PC-3 (cell line): Measurements from ENCODE around the gene MS4A7. TPM values are rescaled to one million over a fixed set of nuclear protein-coding genes. Genes with fewer than 3 reads are reported as not detected.

Source experiments
- ATAC-seq: fragments of 200-7000 bp; cut with Tn5 transposase; 2 replicates; pipeline ENCODE4 v1.9.1; 2020; ENCODE audit warnings: mild to moderate bottlenecking, moderate library complexity
- BruUV-seq: library from RNA; stranded (reverse); fragments of 400-500 nt; replicated peaks from 2 replicates; lab custom pipeline; 2021; lab: Mats Ljungman, UMichigan
- CTCF ChIA-PET: fragments of 300-600 bp; sonication (Branson Sonifier 250); formaldehyde crosslinking; loops from one replicate; lab custom pipeline; 2022; ENCODE audit warnings: antibody characterized with exemption; lab: Charles Lee
- POLR2A ChIA-PET: fragments of 300-600 bp; sonication (Branson Sonifier 250); formaldehyde crosslinking; loops from one replicate; lab custom pipeline; 2022; ENCODE audit warnings: antibody characterized with exemption; ENCODE audit not compliant: unreplicated experiment; lab: Charles Lee
- DNase-seq: peaks from one replicate; pipeline ENCODE4 v3.0.0-alpha.2; 2015
- H2AFZ ChIP-seq: fragments of 300-600 bp; sonication (generic); 2 replicates; pipeline ENCODE4 v1.6.0; 2016; ENCODE audit warnings: antibody characterized with exemption, low read length
- H3F3A ChIP-seq: fragments of 300-600 bp; sonication (generic); one replicate; pipeline ENCODE4 v1.6.0; 2017; ENCODE audit warnings: antibody characterized with exemption, low read length, control low read depth, mild to moderate bottlenecking; ENCODE audit not compliant: unreplicated experiment
- H3K27ac ChIP-seq: fragments of 300-600 bp; sonication (generic); 2 replicates; pipeline ENCODE4 v1.5.1; 2016; ENCODE audit warnings: mild to moderate bottlenecking, low read length
- H3K27me3 ChIP-seq: fragments of 300-600 bp; sonication (generic); 2 replicates; pipeline ENCODE4 v1.6.1; 2016; ENCODE audit warnings: low read length, mixed read lengths
- H3K36me3 ChIP-seq: fragments of 300-600 bp; sonication (generic); 2 replicates; pipeline ENCODE4 v1.6.1; 2016; ENCODE audit warnings: low read depth, mixed run types, low read length, mixed read lengths
- H3K4me1 ChIP-seq: fragments of 300-600 bp; sonication (generic); 2 replicates; pipeline ENCODE4 v1.5.1; 2016; ENCODE audit warnings: low read length; ENCODE audit not compliant: insufficient read depth
- H3K4me2 ChIP-seq: fragments of 300-600 bp; sonication (generic); 2 replicates; pipeline ENCODE4 v1.6.0; 2016; ENCODE audit warnings: low read length
- H3K4me3 ChIP-seq: fragments of 300-600 bp; sonication (generic); 2 replicates; pipeline ENCODE4 v1.5.1; 2016; ENCODE audit warnings: mild to moderate bottlenecking, low read length, mixed read lengths
- H3K79me2 ChIP-seq: fragments of 300-600 bp; sonication (generic); 2 replicates; pipeline ENCODE4 v1.6.1; 2017; ENCODE audit warnings: low read length, mixed read lengths
- H3K9ac ChIP-seq: fragments of 300-600 bp; sonication (generic); 2 replicates; pipeline ENCODE4 v1.6.0; 2016; ENCODE audit warnings: mild to moderate bottlenecking, low read length
- H3K9me2 ChIP-seq: fragments of 300-600 bp; sonication (generic); replicated peaks from 2 replicates; pipeline ENCODE4 v1.6.1; 2016; ENCODE audit warnings: mixed run types, low read length, mixed read lengths
- H3K9me3 ChIP-seq: fragments of 300-600 bp; sonication (generic); 2 replicates; pipeline ENCODE4 v1.6.1; 2016; ENCODE audit warnings: low read length, mixed read lengths
- H4K20me1 ChIP-seq: fragments of 300-600 bp; sonication (generic); 2 replicates; pipeline ENCODE4 v1.6.1; 2016; ENCODE audit warnings: low read length, mixed read lengths
- CTCF ChIP-seq: fragments of 300-600 bp; sonication (generic); conservative IDR thresholded peaks from 2 replicates; pipeline ENCODE4 v1.5.1; 2017; ENCODE audit warnings: antibody characterized with exemption, low read depth, mild to moderate bottlenecking, low read length
- EZH2 ChIP-seq: fragments of 300-600 bp; sonication (generic); IDR thresholded peaks from one replicate; pipeline ENCODE4 v1.6.1; 2017; ENCODE audit warnings: antibody characterized with exemption, mild to moderate bottlenecking, low read length; ENCODE audit not compliant: unreplicated experiment
- EZH2phosphoT487 ChIP-seq: fragments of 300-600 bp; sonication (generic); IDR thresholded peaks from 2 replicates; pipeline ENCODE4 v1.6.1; 2018; ENCODE audit warnings: mild to moderate bottlenecking, antibody characterized with exemption, low read length, borderline replicate concordance
- intact Hi-C: fragments of 100-400 bp; cut with micrococcal nuclease; formaldehyde crosslinking; loops from 2 replicates; pipeline ENCODE4 v1.9.0; 2023
- total RNA-seq: library from RNA; depleted of rRNA; stranded (reverse); fragments of >200 nt; gene quantifications from 2 replicates; pipeline ENCODE4 v1.2.3, GENCODE V29; 2014

MS4A7 gene
- total RNA-seq, 1 experiment from 2014 or later = 2.1 TPM

GRCh38 chr11:60372767-60373166, 5.6 kb upstream of the MS4A7 start:
- no peaks in the 10 kb centered on the region for H4K20me1 ChIP-seq
- H3K4me2 ChIP-seq = no peak overlapping the region
- H3K27me3 ChIP-seq = no peaks in the 10 kb centered on the region
- peaks cover 56% of the 10 kb centered on the region for H3K4me1 ChIP-seq
- H3F3A ChIP-seq = peaks cover 11% of the 10 kb centered on the region
- H3K36me3 ChIP-seq = no peaks in the 10 kb centered on the region
- no TSS peak for BruUV-seq
- no peak for TF ChIP-seq EZH2
- no peak for TF ChIP-seq CTCF
- TF ChIP-seq EZH2phosphoT487 = no peak
- ChIA-PET POLR2A (no interaction called here), CTCF (no interaction called here)
- no peaks in the 10 kb centered on the region for H3K9me3 ChIP-seq
- H3K27ac ChIP-seq = no peak overlapping the region
- ATAC-seq (no peak), DNase-seq (no peak)
- H3K9ac ChIP-seq = no peak overlapping the region
- H3K4me3 ChIP-seq = no peak overlapping the region
- no peak overlapping the region for H2AFZ ChIP-seq
- intact Hi-C loops = no loop called here
- H3K79me2 ChIP-seq = no peaks in the 10 kb centered on the region
- no peaks in the 10 kb centered on the region for H3K9me2 ChIP-seq

GRCh38 chr11:60375316-60375715, 3.0 kb upstream of the MS4A7 start:
- H3K9me3 ChIP-seq = no peaks in the 10 kb centered on the region
- H3F3A ChIP-seq = peaks cover 9% of the 10 kb centered on the region
- H3K4me3 ChIP-seq = no peak overlapping the region
- DNase-seq = no peak
- ATAC-seq = no peak
- peak overlapping the region; percentile 90 for H3K27ac ChIP-seq
- H3K9ac ChIP-seq = no peak overlapping the region
- H3K36me3 ChIP-seq = no peaks in the 10 kb centered on the region
- no peaks in the 10 kb centered on the region for H3K79me2 ChIP-seq
- H3K9me2 ChIP-seq = no peaks in the 10 kb centered on the region
- TF ChIP-seq EZH2phosphoT487 (no peak), EZH2 (no peak), CTCF (no peak)
- H3K4me2 ChIP-seq = no peak overlapping the region
- no peaks in the 10 kb centered on the region for H3K27me3 ChIP-seq
- BruUV-seq = no TSS peak
- ChIA-PET CTCF (no interaction called here), POLR2A (no interaction called here)
- peaks cover 57% of the 10 kb centered on the region for H3K4me1 ChIP-seq
- no peaks in the 10 kb centered on the region for H4K20me1 ChIP-seq
- H2AFZ ChIP-seq = no peak overlapping the region
- intact Hi-C loops = no loop called here

- H3K4me2 ChIP-seq = peak overlapping the region; percentile 79
- H3K4me1 ChIP-seq = peaks cover 45% of the 10 kb centered on the region
- H3K27me3 ChIP-seq = no peaks in the 10 kb centered on the region
- no peaks in the 10 kb centered on the region for H3K9me2 ChIP-seq
- BruUV-seq = no TSS peak
- peak overlapping the region; percentile 90 for H3K27ac ChIP-seq
- no peaks in the 10 kb centered on the region for H3K36me3 ChIP-seq
- TF ChIP-seq EZH2phosphoT487 (no peak), EZH2 (no peak), CTCF (no peak)
- peak overlapping the region; percentile 44 for H2AFZ ChIP-seq
- H3K9me3 ChIP-seq = no peaks in the 10 kb centered on the region
- DNase-seq (peak; percentile 89), ATAC-seq (peak; percentile 71)
- POLR2A ChIA-PET = no interaction called here
- peak overlapping the region; percentile 57 for H3K4me3 ChIP-seq
- intact Hi-C loops = no loop called here
- CTCF ChIA-PET = no interaction called here
- no peaks in the 10 kb centered on the region for H3K79me2 ChIP-seq
- H3K9ac ChIP-seq = peak overlapping the region; percentile 61
- H3F3A ChIP-seq = peaks cover under 1% of the 10 kb centered on the region
- no peaks in the 10 kb centered on the region for H4K20me1 ChIP-seq
Measured at GRCh38 chr11:60376601-60377000, 1.7 kb upstream of the MS4A7 start.
